T-helper 1 cell treated with Interleukin-12 subunit alpha and Interleukin-12 subunit beta and Interleukin-4 antibody, amounts not matched to agents 30 ng/mL and 1 ng/mL, for 36 hours (primary cell): ENCODE results near the gene SHE. TPM values are rescaled to one million over a fixed set of nuclear protein-coding genes. Genes with fewer than 3 reads are reported as not detected.
"Not testable (repeated sequence)": the region's sequence is repeated elsewhere in the genome, so short reads cannot be mapped to it uniquely, and the experiment has no call there.

Source experiments
- intact Hi-C: fragments of 100-400 bp; cut with micrococcal nuclease; formaldehyde crosslinking; loops from one replicate; pipeline ENCODE4 v1.15.1; 2024
- total RNA-seq: library from RNA; stranded (reverse); gene quantifications from 2 replicates; pipeline ENCODE4 v1.2.3, GENCODE V29; 2022

SHE gene
- total RNA-seq, 1 donor from 2014 or later = not detected

- intact Hi-C loops = no loop called here
These were observed 15.4 kb upstream of the SHE start for GRCh38 chr1:154517661-154518060.

DNA sequence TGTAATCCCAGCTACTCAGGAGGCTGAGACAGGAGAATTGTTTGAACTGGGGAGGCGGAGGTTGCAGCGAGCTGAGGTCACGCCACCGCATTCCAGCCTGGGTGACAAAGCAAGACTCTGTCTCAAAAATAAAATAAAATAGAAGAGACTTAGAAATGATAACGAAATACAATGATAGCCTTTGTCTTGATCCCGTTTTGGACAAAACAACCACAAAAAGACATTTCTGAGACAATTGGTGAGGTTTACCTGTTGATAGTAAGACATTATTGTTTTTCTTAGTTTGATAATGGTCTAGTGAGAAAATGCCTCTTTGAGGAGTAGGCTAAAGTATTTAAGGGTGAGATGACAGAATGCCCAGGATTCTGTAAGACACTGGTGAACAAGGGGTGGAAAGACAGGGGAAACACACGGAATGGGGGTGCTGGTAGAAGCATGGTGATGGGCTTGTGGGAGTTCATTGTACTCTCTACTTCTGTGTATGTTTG lies 11.9 kb upstream of the SHE start:
- intact Hi-C loops = no loop called here

DNA sequence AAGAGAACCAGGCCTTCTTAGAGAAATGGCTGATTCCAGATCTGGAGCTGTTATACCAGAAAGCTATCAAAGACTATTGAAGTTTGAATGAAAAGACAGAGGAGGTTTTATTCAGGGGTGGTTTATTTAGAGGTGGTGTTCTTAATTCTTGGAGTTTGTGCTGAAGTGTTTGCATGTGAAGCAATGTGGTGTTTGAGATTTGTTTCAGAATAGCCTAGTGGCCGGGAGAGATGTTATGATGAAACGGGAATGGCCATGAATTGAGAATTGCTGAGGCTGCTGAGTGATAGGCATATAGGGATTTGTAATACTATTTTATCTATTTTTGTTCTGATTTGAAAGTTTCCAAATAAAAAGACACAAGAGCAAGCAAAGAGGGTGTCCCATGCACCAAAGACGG lies 10.5 kb upstream of the SHE start:
- intact Hi-C loops = no loop called here

GRCh38 chr1:154503898-154504297 lies 1.7 kb upstream of the SHE start:
- intact Hi-C loops = loop anchor here (5.0 kb wide), 1 partner anchor 578 kb away; no protein-coding TSS in a partner anchor

DNA sequence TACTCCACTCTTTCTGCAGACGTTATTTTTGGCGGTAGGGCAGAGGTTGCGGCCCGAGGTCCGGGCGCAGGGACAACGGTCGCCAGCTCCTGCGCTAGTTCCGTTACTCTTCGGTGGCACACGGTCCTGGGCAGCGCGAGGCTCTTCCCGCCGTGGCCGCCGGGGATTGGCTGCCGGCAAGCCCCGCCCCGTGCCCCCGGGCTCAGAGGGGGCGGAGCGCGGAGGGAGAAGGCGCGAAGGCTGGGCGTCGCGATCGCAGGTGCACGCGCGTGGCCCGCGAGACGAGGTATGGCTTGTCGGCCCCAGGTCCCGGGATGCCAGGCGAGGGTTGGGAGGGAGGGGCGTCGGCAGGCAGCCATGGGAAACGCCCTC lies 518 bp upstream of the SHE start:
- intact Hi-C loops = loop anchor here (5.0 kb wide), 1 partner anchor 580 kb away; no protein-coding TSS in a partner anchor

- intact Hi-C loops = loop anchor here (5.0 kb wide), 1 partner anchor 581 kb away; no protein-coding TSS in a partner anchor
These were observed 668 bp downstream of the SHE start for GRCh38 chr1:154501423-154502065.

GRCh38 chr1:154500533-154500932 lies 1.7 kb downstream of the SHE start:
- intact Hi-C loops = loop anchor here (5.0 kb wide), 1 partner anchor 582 kb away; no protein-coding TSS in a partner anchor

DNA sequence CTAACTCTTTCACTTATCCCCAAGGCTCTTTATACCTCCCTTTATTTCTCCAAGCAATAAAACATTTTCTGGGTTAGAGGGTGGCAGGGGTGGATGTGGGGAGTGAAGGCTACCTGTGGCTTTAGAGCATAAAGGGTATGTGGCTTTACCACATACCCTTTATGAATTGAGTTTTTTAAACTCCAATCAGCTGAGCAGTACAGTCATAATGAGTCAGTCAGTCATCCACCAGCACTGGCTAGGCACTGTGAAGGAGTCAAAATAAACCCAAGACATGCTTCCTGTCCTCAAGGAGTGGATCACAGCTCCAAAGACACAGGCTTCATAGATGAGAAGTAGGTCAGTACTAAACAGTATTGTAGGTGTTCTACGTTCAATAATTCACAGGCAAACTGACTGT lies 2.8 kb downstream of the SHE start:
- intact Hi-C loops = no loop called here

GRCh38 chr1:154497026-154497806 lies 5.0 kb downstream of the SHE start:
- intact Hi-C loops = no loop called here

DNA sequence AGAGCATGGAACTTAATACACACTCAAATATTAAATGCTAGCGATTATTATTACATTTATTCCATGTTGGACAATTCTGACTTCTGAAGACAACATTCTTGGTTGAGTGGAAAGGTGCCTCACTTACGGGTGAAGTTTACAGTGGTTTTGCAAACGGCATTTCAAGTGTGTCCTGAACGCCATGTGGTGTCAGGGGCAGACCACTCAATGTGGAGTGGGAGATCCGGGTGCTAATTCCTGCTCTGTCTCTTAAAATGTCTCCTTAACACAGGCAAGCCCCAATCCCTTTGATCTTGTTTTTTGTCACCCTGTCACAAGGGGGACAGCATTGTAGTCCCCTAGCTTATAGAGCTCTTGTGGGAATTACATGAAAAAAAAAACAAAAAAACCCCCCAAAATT lies 5.8 kb downstream of the SHE start:
- intact Hi-C loops = no loop called here

DNA sequence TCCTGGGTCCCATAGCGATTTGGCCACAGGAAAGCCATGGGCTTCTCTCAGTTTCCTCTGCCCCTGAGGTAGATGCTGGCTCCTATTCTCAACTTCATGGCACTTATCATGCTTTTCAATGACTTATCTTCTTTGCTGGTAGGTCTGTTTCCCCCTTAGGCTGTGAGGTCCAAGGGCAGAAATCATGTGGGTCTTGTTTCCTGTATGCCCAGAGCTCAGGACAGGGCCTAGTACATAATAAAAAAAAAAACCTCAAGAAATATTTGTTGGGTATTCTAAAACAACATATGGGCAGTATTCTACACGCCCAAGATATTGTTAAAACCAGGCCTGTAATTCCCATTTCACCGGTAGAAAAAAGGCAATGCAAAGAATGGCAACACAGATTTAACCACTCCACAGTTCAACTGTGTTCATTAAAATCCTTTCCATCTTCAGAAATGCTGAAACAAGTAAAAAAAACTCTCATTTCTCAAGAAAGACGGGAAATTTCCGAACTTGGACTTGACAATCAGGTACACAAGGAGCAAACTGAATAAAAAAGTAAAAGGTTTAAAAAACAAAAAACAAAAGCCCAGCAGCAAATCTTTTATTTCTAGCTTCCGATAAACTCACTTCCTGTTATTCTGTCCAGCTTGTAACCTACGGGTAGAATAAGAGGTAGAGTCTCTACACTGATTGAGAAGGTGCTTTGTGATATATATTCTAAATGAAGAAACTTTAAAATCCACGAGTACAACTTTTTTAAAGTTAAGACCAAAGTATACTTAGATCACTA lies 6.5 kb downstream of the SHE start:
- intact Hi-C loops = no loop called here

- intact Hi-C loops = no loop called here
These were observed 8.9 kb downstream of the SHE start for GRCh38 chr1:154493276-154493675.

DNA sequence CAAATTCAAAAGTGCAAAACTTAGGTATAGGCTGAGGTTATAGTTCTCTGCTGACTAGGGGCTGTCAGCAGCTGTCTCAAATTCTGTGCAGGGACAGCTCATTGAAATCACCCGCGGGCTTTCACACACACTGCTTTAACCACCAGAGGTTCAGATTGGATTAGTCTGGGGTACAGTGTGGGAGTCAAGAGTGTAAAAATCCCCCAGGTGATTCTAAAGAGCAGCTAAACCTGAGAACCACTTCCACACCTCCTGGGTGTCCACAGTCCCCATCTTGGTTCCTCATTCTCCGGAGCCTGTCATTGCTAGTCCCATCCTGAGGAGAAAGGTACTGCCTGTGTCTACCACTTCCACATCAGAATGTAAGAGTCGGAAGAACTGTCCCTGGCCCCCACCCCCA lies 10.1 kb downstream of the SHE start:
- intact Hi-C loops = no loop called here

GRCh38 chr1:154490317-154490716 lies 11.9 kb downstream of the SHE start:
- intact Hi-C loops = no loop called here

DNA sequence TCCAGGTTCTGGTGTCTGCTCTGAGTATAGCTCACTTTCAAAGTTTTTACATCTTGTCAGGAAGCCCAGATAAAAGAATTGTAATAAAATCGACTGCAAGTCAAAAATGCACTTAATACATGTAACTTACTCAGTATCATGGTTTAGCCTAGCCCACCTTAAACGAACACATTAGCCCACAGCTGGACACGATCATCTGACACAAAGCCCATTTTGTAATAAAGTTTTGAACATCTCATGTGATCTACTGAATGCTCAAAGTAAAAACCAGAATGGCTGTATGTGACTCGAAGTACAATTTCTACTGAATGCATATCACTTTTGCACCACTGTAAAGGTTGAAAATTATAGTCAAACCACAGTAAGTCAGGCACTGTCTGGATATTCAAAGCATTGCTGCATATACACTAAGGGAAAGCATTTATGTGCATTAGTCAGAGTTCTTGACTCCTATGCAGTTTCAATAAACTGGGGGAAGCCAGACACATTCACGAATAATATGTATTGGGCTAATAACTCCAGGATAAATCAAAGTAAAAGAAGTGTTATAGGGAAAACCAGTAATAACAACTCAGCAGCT lies 12.4 kb downstream of the SHE start:
- intact Hi-C loops = no loop called here

DNA sequence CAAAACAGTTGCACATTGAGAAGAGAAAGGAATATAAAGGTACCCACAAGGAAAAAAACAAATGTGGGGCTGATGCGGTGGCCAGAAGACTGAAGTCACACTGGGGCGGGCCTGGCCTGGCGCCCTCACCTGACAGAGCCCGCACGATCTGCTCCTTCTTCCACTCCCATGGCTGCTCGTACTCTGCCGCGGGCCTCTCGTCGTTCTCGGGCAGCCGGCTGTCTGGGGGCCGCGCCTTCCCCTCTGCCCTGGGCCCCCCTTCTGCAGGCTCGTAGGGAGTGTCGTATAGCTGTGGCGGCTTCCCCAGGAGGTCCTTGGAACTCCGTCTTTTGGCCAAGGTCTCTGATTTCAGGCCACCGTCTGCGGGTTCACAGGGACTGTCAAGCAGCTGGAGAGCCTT lies 13.3 kb downstream of the SHE start:
- intact Hi-C loops = no loop called here

- intact Hi-C loops = not testable (repeated sequence)
These were observed 15.5 kb downstream of the SHE start for GRCh38 chr1:154486756-154487155.

DNA sequence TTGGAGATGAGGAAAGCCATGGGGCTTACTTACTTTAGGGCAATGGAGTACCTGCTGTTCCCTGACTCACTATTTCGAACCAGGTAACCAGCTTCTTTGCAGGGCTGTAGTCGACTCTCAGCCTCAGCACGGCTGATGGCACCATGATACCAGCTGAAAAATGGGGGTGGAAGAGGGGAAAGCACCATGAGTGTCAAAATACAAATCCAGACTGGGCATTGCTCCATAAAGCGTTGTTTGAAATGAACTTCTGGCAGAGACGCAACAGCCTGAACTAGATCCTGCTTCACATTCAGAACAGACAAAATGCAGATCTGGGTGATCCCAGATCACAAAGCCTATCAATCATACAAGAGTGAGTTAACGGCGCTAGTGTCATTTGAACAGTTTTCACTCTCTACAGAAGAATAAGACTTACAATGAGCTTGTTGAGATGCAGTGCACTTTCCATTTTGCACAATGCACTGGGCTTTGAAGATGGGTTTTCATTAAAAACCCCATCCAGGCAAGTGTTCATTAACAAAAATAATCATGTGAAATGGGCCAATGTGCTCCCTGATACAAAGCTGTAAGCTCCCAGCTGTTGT lies 16.2 kb downstream of the SHE start:
- intact Hi-C loops = no loop called here

- intact Hi-C loops = no loop called here
These were observed 17.1 kb downstream of the SHE start for GRCh38 chr1:154485106-154485505.

GRCh38 chr1:154483941-154484803 lies 18.0 kb downstream of the SHE start:
- intact Hi-C loops = loop anchor here (5.0 kb wide), 1 partner anchor 183 kb away; no protein-coding TSS in a partner anchor
